ENCODE data around the gene PRSS48. TPM values are rescaled to one million over a fixed set of nuclear protein-coding genes. Genes with fewer than 3 reads are reported as not detected.
"Not testable (repeated sequence)": the region's sequence is repeated elsewhere in the genome, so short reads cannot be mapped to it uniquely, and the experiment has no call there.

The PRSS48 gene
- total RNA-seq, 2 experiments from 2014 or later = not detected

- intact Hi-C loops (cut with micrococcal nuclease) = no loop called here
- DNase-seq = no peak
- Mint-ChIP-seq H3K36me3 (no peaks in the 10 kb centered on the region), H3K27ac (no peak overlapping the region), H3K27me3 (no peaks in the 10 kb centered on the region), H3K9me3 (peaks cover 1% of the 10 kb centered on the region), H3K4me3 (no peak overlapping the region), H3K4me1 (ENCODE audit: low read depth) (no peaks in the 10 kb centered on the region)
- CTCF ChIA-PET = no interaction called here
- POLR2A ChIA-PET = no interaction called here
These were observed 9.0 kb upstream of the PRSS48 start for GRCh38 chr4:151267822-151268535.

GRCh38 chr4:151268905-151269304 lies 8.1 kb upstream of the PRSS48 start:
- H3K27ac Mint-ChIP-seq; POLR2A ChIA-PET; H3K27me3 Mint-ChIP-seq; CTCF ChIA-PET; DNase-seq; H3K4me1 Mint-ChIP-seq (ENCODE audit: low read depth); H3K4me3 Mint-ChIP-seq; H3K36me3 Mint-ChIP-seq; intact Hi-C loops (cut with micrococcal nuclease); H3K9me3 Mint-ChIP-seq: not testable (repeated sequence)

- CTCF ChIA-PET = no interaction called here
- no peaks in the 10 kb centered on the region for H3K27me3 Mint-ChIP-seq
- H3K27ac Mint-ChIP-seq = no peak overlapping the region
- no peaks in the 10 kb centered on the region for H3K4me1 Mint-ChIP-seq (ENCODE audit: low read depth)
- H3K4me3 Mint-ChIP-seq = no peak overlapping the region
- no peak for DNase-seq
- H3K9me3 Mint-ChIP-seq = peaks cover 6% of the 10 kb centered on the region
- H3K36me3 Mint-ChIP-seq = no peaks in the 10 kb centered on the region
- POLR2A ChIA-PET = no interaction called here
- intact Hi-C loops (cut with micrococcal nuclease) = no loop called here
These were observed 7.7 kb downstream of the PRSS48 start for GRCh38 chr4:151284534-151285245.

GRCh38 chr4:151287409-151287808 lies 10.4 kb downstream of the PRSS48 start:
- Mint-ChIP-seq H3K27me3 (no peaks in the 10 kb centered on the region), H3K4me1 (ENCODE audit: low read depth) (no peaks in the 10 kb centered on the region), H3K27ac (no peak overlapping the region), H3K36me3 (no peaks in the 10 kb centered on the region), H3K4me3 (no peak overlapping the region), H3K9me3 (peaks cover 6% of the 10 kb centered on the region)
- ChIA-PET POLR2A (no interaction called here), CTCF (no interaction called here)
- DNase-seq = no peak
- intact Hi-C loops (cut with micrococcal nuclease) = no loop called here

- H3K4me1 Mint-ChIP-seq (ENCODE audit: low read depth) = no peaks in the 10 kb centered on the region
- H3K4me3 Mint-ChIP-seq = no peak overlapping the region
- ChIA-PET CTCF (no interaction called here), POLR2A (no interaction called here)
- intact Hi-C loops (cut with micrococcal nuclease) = no loop called here
- no peaks in the 10 kb centered on the region for H3K27me3 Mint-ChIP-seq
- no peak for DNase-seq
- H3K36me3 Mint-ChIP-seq = no peaks in the 10 kb centered on the region
- no peak overlapping the region for H3K27ac Mint-ChIP-seq
- H3K9me3 Mint-ChIP-seq = no peaks in the 10 kb centered on the region
These were observed 14.5 kb downstream of the PRSS48 start for GRCh38 chr4:151291485-151291884.

- Mint-ChIP-seq H3K4me3 (no peak overlapping the region), H3K27me3 (no peaks in the 10 kb centered on the region), H3K4me1 (ENCODE audit: low read depth) (no peaks in the 10 kb centered on the region), H3K36me3 (no peaks in the 10 kb centered on the region), H3K27ac (no peak overlapping the region), H3K9me3 (no peaks in the 10 kb centered on the region)
- ChIA-PET POLR2A (no interaction called here), CTCF (interaction anchor here (0.8 kb wide), 1 partner anchor 16 kb away, joined by 3 read pairs; no protein-coding TSS in a partner anchor)
- intact Hi-C loops (cut with micrococcal nuclease) = no loop called here
- DNase-seq = no peak
These were observed 15.1 kb downstream of the PRSS48 start for GRCh38 chr4:151292038-151292437.

GRCh38 chr4:151294833-151295496 lies 18.0 kb downstream of the PRSS48 start:
- ChIA-PET POLR2A (no interaction called here), CTCF (interaction anchor here (0.6 kb wide), 1 partner anchor 134 kb away, joined by 3 read pairs; no protein-coding TSS in a partner anchor)
- DNase-seq = no peak
- Mint-ChIP-seq H3K36me3 (no peaks in the 10 kb centered on the region), H3K27me3 (peaks cover 3% of the 10 kb centered on the region), H3K4me3 (no peak overlapping the region), H3K9me3 (no peaks in the 10 kb centered on the region), H3K4me1 (ENCODE audit: low read depth) (no peaks in the 10 kb centered on the region), H3K27ac (no peak overlapping the region)
- intact Hi-C loops (cut with micrococcal nuclease) = no loop called here

GRCh38 chr4:151296227-151296626 lies 19.3 kb downstream of the PRSS48 start:
- no peaks in the 10 kb centered on the region for H3K4me1 Mint-ChIP-seq (ENCODE audit: low read depth)
- no peaks in the 10 kb centered on the region for H3K36me3 Mint-ChIP-seq
- intact Hi-C loops (cut with micrococcal nuclease) = no loop called here
- CTCF ChIA-PET = no interaction called here
- POLR2A ChIA-PET = no interaction called here
- H3K27me3 Mint-ChIP-seq = peaks cover 3% of the 10 kb centered on the region
- no peak overlapping the region for H3K27ac Mint-ChIP-seq
- H3K9me3 Mint-ChIP-seq = no peaks in the 10 kb centered on the region
- no peak overlapping the region for H3K4me3 Mint-ChIP-seq
- no peak for DNase-seq

GRCh38 chr4:151297170-151297569 lies 20.2 kb downstream of the PRSS48 start:
- Mint-ChIP-seq H3K4me3 (no peak overlapping the region), H3K4me1 (ENCODE audit: low read depth) (no peaks in the 10 kb centered on the region), H3K36me3 (no peaks in the 10 kb centered on the region), H3K27ac (no peak overlapping the region), H3K27me3 (peaks cover 3% of the 10 kb centered on the region), H3K9me3 (no peaks in the 10 kb centered on the region)
- intact Hi-C loops (cut with micrococcal nuclease) = no loop called here
- CTCF ChIA-PET = no interaction called here
- no peak for DNase-seq
- POLR2A ChIA-PET = no interaction called here

GRCh38 chr4:151302432-151302831 lies 25.5 kb downstream of the PRSS48 start:
- ChIA-PET CTCF (no interaction called here), POLR2A (no interaction called here)
- Mint-ChIP-seq H3K4me1 (ENCODE audit: low read depth) (no peaks in the 10 kb centered on the region), H3K36me3 (no peaks in the 10 kb centered on the region), H3K9me3 (no peaks in the 10 kb centered on the region), H3K27ac (no peak overlapping the region), H3K27me3 (peaks cover 2% of the 10 kb centered on the region), H3K4me3 (no peak overlapping the region)
- DNase-seq = no peak
- intact Hi-C loops (cut with micrococcal nuclease) = no loop called here

GRCh38 chr4:151304226-151304625 lies 27.3 kb downstream of the PRSS48 start:
- ChIA-PET POLR2A (no interaction called here), CTCF (interaction anchor here (0.9 kb wide), 1 partner anchor 28 kb away, joined by 3 read pairs; no protein-coding TSS in a partner anchor)
- no peak for DNase-seq
- Mint-ChIP-seq H3K9me3 (no peaks in the 10 kb centered on the region), H3K27me3 (no peaks in the 10 kb centered on the region), H3K4me3 (no peak overlapping the region), H3K27ac (no peak overlapping the region), H3K36me3 (no peaks in the 10 kb centered on the region), H3K4me1 (ENCODE audit: low read depth) (no peaks in the 10 kb centered on the region)
- intact Hi-C loops (cut with micrococcal nuclease) = no loop called here

- intact Hi-C loops (cut with micrococcal nuclease) = no loop called here
- DNase-seq = no peak
- Mint-ChIP-seq H3K27me3 (no peaks in the 10 kb centered on the region), H3K4me3 (no peak overlapping the region), H3K36me3 (no peaks in the 10 kb centered on the region), H3K27ac (no peak overlapping the region), H3K4me1 (ENCODE audit: low read depth) (no peaks in the 10 kb centered on the region), H3K9me3 (no peaks in the 10 kb centered on the region)
- ChIA-PET POLR2A (no interaction called here), CTCF (no interaction called here)
These were observed 27.8 kb downstream of the PRSS48 start for GRCh38 chr4:151304755-151305154.

Data from activated CD4-positive, alpha-beta memory T cell treated with anti-CD3 and anti-CD28 coated beads for 36 hours (primary cell).